ENCODE measurements around the gene SNRNP48. TPM values are rescaled to one million over a fixed set of nuclear protein-coding genes. Genes with fewer than 3 reads are reported as not detected.

The SNRNP48 gene
- total and polyA plus RNA-seq, 2 donors (not counting 3 experiments of a cell fraction or from before 2014, with no cell fraction given): 4.2 to 13.2 TPM

DNA sequence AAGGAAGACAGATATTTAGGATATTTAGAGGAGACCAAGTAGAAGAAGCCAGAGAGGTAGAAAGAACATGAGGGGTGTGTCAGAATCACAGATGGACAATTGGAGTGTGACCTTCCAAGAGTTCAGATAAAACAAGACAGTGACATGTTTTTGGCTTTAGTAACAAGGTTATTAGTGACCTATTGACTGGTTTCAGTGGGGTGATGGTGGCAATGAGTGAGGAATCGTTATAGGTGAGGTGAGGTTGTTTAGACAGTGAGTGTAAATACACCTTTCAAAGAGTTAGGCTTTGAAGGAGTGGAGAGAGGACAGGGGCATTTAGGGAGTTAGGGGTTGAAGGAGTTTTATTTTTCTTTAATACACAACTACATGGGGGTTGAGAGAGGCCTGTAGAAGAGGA is 3.2 kb downstream of the SNRNP48 start:
- Histone ChIP-seq H3K4me3 (replicated peaks in 1 of 3; ENCODE audit: insufficient read depth in 1 of 3, low read depth in 1 of 3, low read length in 3 of 3) (no peak overlapping the region), H3K27ac (ENCODE audit: insufficient read depth, low read depth, low read length) (no peak overlapping the region), H4K20me1 (replicated peaks; ENCODE audit: control insufficient read depth, extremely low read depth, insufficient read depth, low read length) (no peaks in the 10 kb centered on the region), H3K9me1 (replicated peaks; ENCODE audit: control insufficient read depth, extremely low read depth, insufficient read depth, low read length) (no peaks in the 10 kb centered on the region), H3K4me2 (ENCODE audit: insufficient read depth, low read length) (no peak overlapping the region), H3K36me3 (ENCODE audit: control insufficient read depth in 2 of 2, extremely low read depth in 1 of 2, insufficient read depth in 2 of 2, low read length in 2 of 2) (peaks cover 7 to 10% of the 10 kb centered on the region in 2 experiments), H2AFZ (ENCODE audit: low read depth, low read length) (no peak overlapping the region), H3K79me2 (ENCODE audit: control insufficient read depth, insufficient read depth, low read length) (peaks cover 31% of the 10 kb centered on the region), H3K4me1 (ENCODE audit: control insufficient read depth, extremely low read depth, insufficient read depth, low read length) (peaks cover 11% of the 10 kb centered on the region), H3K9me3 (replicated peaks; ENCODE audit: control insufficient read depth, insufficient read depth, low read length) (no peaks in the 10 kb centered on the region), H3K27me3 (ENCODE audit: control insufficient read depth in 2 of 2, insufficient read depth in 2 of 2, low read length in 2 of 2) (no peaks in the 10 kb centered on the region), H3K9ac (replicated peaks; ENCODE audit: extremely low read depth, insufficient read depth, low read length) (no peak overlapping the region)
- FAIRE-seq: no peak
- intact Hi-C loops (cut with micrococcal nuclease) (loop anchor here (5.0 kb wide), 3 partner anchors 176 to 916 kb away; partner anchors contain the start of gene SSR1), dilution Hi-C loops (cut with MboI; ENCODE audit: extremely low pct_ligation_motif_present, low sequenced_read_pairs) (no loop called here)
- no TSS peak for BruUV-seq (replicated peaks)
- POLR2A ChIA-PET: no interaction called here
- CTCF ChIA-PET: no interaction called here
- no peak for TF ChIP-seq POLR2A (IDR thresholded peaks at IDR 0.05; ENCODE audit: low read depth, low read length)
- TF ChIP-seq EZH2 (IDR thresholded peaks at IDR 0.05; ENCODE audit: borderline replicate concordance, low read depth, low read length, severe bottlenecking): no peak
- TF ChIP-seq POLR2AphosphoS5 (IDR thresholded peaks at IDR 0.05; ENCODE audit: insufficient read depth, low read depth, low read length): no peak
- TF ChIP-seq FOS (IDR thresholded peaks at IDR 0.05; ENCODE audit: borderline replicate concordance, insufficient read depth, low read length): no peak
- TF ChIP-seq, protein P1, sequence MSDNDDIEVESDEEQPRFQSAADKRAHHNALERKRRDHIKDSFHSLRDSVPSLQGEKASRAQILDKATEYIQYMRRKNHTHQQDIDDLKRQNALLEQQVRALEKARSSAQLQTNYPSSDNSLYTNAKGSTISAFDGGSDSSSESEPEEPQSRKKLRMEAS (IDR thresholded peaks at IDR 0.05; ENCODE audit: insufficient read depth, insufficient read length): no peak
- TF ChIP-seq JUN (IDR thresholded peaks at IDR 0.05; ENCODE audit: borderline replicate concordance, insufficient read depth, insufficient read length, low read depth): no peak
- TF ChIP-seq MYC (IDR thresholded peaks at IDR 0.05; ENCODE audit: low read depth, low read length): no peak
- no peak for TF ChIP-seq GATA2 (IDR thresholded peaks at IDR 0.05; ENCODE audit: insufficient read depth, insufficient read length, low read depth, low read length)
- TF ChIP-seq, protein P2, sequence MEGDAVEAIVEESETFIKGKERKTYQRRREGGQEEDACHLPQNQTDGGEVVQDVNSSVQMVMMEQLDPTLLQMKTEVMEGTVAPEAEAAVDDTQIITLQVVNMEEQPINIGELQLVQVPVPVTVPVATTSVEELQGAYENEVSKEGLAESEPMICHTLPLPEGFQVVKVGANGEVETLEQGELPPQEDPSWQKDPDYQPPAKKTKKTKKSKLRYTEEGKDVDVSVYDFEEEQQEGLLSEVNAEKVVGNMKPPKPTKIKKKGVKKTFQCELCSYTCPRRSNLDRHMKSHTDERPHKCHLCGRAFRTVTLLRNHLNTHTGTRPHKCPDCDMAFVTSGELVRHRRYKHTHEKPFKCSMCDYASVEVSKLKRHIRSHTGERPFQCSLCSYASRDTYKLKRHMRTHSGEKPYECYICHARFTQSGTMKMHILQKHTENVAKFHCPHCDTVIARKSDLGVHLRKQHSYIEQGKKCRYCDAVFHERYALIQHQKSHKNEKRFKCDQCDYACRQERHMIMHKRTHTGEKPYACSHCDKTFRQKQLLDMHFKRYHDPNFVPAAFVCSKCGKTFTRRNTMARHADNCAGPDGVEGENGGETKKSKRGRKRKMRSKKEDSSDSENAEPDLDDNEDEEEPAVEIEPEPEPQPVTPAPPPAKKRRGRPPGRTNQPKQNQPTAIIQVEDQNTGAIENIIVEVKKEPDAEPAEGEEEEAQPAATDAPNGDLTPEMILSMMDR (IDR thresholded peaks at IDR 0.05; ENCODE audit: extremely low read depth in 1 of 2, insufficient read depth in 1 of 2, low read depth in 1 of 2, low read length in 2 of 2): no peak
- no peak for DNase-seq (ENCODE audit: low read depth, low spot score)

Measured in endothelial cell of umbilical vein (primary cell).